ENCODE results near the gene CHD2. TPM values are rescaled to one million over a fixed set of nuclear protein-coding genes. Genes with fewer than 3 reads are reported as not detected.

The CHD2 gene
- total RNA-seq, 1 donor from 2014 or later, result 61.2 TPM

DNA sequence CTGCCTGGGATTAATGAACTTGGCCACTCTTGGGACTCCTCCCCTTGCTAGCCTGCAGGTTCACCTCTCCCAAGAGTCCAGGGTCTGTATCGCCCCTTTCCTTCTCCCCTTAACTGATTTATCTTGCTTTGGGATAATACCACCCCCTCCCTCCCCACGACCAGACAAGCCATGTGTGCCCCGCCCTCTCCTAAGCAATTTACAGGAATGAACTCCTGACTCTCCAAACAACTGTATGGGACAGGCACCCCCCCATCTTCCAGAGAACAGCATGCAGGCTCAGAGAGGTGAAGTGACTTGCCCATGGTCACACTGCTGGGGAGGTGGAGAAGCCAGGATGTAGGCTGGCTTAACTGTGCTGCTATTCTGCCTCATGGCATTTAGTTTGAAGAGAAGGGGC lies 142.1 kb downstream of the CHD2 start:
- no peaks in the 10 kb centered on the region for H3K27me3 ChIP-seq
- no peak overlapping the region for H3K4me3 ChIP-seq
- no peak for DNase-seq (ENCODE audit: low spot score in 2 of 2)
- no peak for TF ChIP-seq CTCF (IDR thresholded peaks at IDR 0.05)
- intact Hi-C loops (cut with DNase I), result no loop called here
- H3K4me1 ChIP-seq, result no peaks in the 10 kb centered on the region
- no peak overlapping the region for H3K27ac ChIP-seq
- peaks cover 0 to 8% of the 10 kb centered on the region in 2 donors for H3K9me3 ChIP-seq
- peaks cover 20 to 39% of the 10 kb centered on the region in 2 donors for H3K36me3 ChIP-seq

DNA sequence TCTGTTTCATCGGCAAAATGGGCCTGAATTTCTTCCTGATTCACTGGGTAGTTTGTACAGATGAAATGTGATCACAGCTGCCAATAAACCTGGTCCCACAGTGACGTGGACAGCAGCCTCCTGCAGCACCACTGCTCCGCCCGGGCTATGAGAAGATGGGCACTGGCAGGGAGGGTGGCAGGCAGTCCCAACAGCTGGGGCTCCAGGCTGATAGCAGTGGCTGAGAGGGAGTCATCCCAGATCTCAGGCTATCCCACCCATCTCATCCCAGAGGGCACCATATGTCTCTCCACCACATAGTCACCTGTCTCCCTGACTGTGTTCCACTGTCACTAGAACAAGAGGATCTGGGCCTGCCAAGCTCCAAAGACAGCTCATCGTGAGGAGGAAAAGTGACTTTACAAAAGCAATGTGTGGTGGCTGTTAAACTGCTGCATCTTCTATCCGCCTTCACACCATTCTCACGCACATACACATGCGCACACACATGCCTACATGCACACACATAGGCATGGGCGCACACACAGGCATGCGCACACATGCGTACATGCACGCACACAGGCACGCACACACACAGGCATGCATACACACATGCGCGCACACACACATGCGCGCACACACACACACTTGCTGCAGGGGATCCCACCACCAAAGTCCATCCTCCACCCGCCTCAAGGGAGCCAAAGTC lies 142.7 kb downstream of the CHD2 start:
- no peak for TF ChIP-seq CTCF (IDR thresholded peaks at IDR 0.05)
- H3K4me3 ChIP-seq, result no peak overlapping the region
- H3K9me3 ChIP-seq, result peaks cover 0 to 8% of the 10 kb centered on the region in 2 donors
- DNase-seq (ENCODE audit: low spot score in 2 of 2), result no peak
- peaks cover 21 to 44% of the 10 kb centered on the region in 2 donors for H3K36me3 ChIP-seq
- intact Hi-C loops (cut with DNase I), result no loop called here
- H3K4me1 ChIP-seq, result no peaks in the 10 kb centered on the region
- no peak overlapping the region for H3K27ac ChIP-seq
- no peaks in the 10 kb centered on the region for H3K27me3 ChIP-seq

GRCh38 chr15:93043621-93044300 lies 143.6 kb downstream of the CHD2 start:
- Histone ChIP-seq H3K9me3 (peaks cover 0 to 8% of the 10 kb centered on the region in 2 donors), H3K27me3 (no peaks in the 10 kb centered on the region), H3K4me1 (no peaks in the 10 kb centered on the region), H3K27ac (no peak overlapping the region), H3K4me3 (no peak overlapping the region), H3K36me3 (peaks cover 26 to 53% of the 10 kb centered on the region in 2 donors)
- intact Hi-C loops (cut with DNase I), result no loop called here
- DNase-seq (ENCODE audit: low spot score in 2 of 2), result no peak
- no peak for TF ChIP-seq CTCF (IDR thresholded peaks at IDR 0.05)

GRCh38 chr15:93044301-93045190 lies 144.4 kb downstream of the CHD2 start:
- H3K4me3 ChIP-seq, result no peak overlapping the region
- H3K36me3 ChIP-seq, result peaks cover 31 to 60% of the 10 kb centered on the region in 2 donors
- no peak overlapping the region for H3K27ac ChIP-seq
- H3K9me3 ChIP-seq, result peaks cover 0 to 8% of the 10 kb centered on the region in 2 donors
- H3K4me1 ChIP-seq, result no peaks in the 10 kb centered on the region
- no peaks in the 10 kb centered on the region for H3K27me3 ChIP-seq
- intact Hi-C loops (cut with DNase I), result no loop called here
- no peak for DNase-seq (ENCODE audit: low spot score in 2 of 2)
- no peak for TF ChIP-seq CTCF (IDR thresholded peaks at IDR 0.05)

DNA sequence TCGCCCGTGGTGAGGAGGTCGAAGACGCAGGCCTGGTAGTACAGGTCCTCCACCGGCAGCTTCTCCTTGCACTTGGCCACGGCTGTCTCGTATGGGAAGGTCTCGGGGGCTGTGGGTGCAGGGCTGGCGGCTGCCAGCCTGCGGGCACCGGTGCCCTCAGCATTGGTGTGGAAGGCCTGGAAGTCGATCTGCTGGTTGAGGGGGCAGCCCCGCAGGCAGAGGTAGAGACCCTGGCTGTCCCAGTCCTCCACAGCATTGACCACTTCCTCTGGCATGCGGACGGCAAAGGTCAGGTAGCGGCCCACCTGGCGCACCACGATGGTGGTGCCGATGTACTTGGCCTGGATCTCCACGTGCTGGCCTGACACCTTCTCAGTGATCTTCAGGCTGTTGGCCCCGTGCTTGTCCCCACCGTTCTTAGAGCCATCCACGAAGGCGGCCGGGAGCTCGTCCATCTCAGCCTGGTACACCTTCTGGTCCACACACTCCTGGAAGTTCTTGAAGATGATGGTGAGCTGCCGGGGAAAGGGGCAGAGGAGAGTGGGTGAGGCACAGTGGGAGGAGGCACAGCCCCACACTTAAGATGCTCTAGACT lies 145.2 kb downstream of the CHD2 start:
- Histone ChIP-seq H3K36me3 (peaks cover 38 to 67% of the 10 kb centered on the region in 2 donors), H3K4me3 (no peak overlapping the region), H3K4me1 (no peaks in the 10 kb centered on the region), H3K27me3 (no peaks in the 10 kb centered on the region), H3K9me3 (peaks cover 0 to 8% of the 10 kb centered on the region in 2 donors), H3K27ac (no peak overlapping the region)
- TF ChIP-seq CTCF (IDR thresholded peaks at IDR 0.05), result no peak
- DNase-seq (ENCODE audit: low spot score in 2 of 2), result no peak
- intact Hi-C loops (cut with DNase I), result no loop called here
